Activated CD8-positive, alpha-beta memory T cell treated with anti-CD3 and anti-CD28 coated beads, Interleukin-2, amount 10 ng/mL, durations not matched to agents 7 days and 5 days (primary cell): Measurements from ENCODE around the gene MYT1. TPM values are rescaled to one million over a fixed set of nuclear protein-coding genes. Genes with fewer than 3 reads are reported as not detected.

Source experiments
- ATAC-seq: fragments of 150-1000 bp; cut with Tn5 transposase; one replicate; pipeline ENCODE4 v1.10.0; 2021; ENCODE audit warnings: moderate library complexity
- CTCF ChIA-PET: fragments of 350-600 bp; sonication (Branson Sonifier 250); formaldehyde crosslinking; loops from one replicate; lab custom pipeline; 2021; ENCODE audit warnings: antibody characterized with exemption; lab: Charles Lee
- DNase-seq: peaks from one replicate; pipeline ENCODE4 v3.0.0-alpha.2; 2020
- H3K27ac Mint-ChIP-seq: one replicate; pipeline ENCODE4 v1.8.0; 2021; ENCODE audit warnings: mild to moderate bottlenecking, mixed read lengths
- H3K27me3 Mint-ChIP-seq: one replicate; pipeline ENCODE4 v1.8.0; 2021; ENCODE audit warnings: mixed read lengths
- H3K36me3 Mint-ChIP-seq: one replicate; pipeline ENCODE4 v1.8.0; 2021; ENCODE audit warnings: mild to moderate bottlenecking, mixed read lengths
- H3K4me1 Mint-ChIP-seq: one replicate; pipeline ENCODE4 v1.8.0; 2021; ENCODE audit warnings: mixed read lengths
- H3K4me3 Mint-ChIP-seq: one replicate; pipeline ENCODE4 v1.8.0; 2021; ENCODE audit warnings: mild to moderate bottlenecking, moderate library complexity, mixed read lengths
- H3K9me3 Mint-ChIP-seq: one replicate; pipeline ENCODE4 v1.8.0; 2022; ENCODE audit warnings: low read depth, mixed read lengths
- total RNA-seq, 2 experiments: library from RNA; stranded (reverse); gene quantifications; one replicate each; pipeline ENCODE4 v1.2.3, GENCODE V29; 2021

MYT1 gene
- total RNA-seq, 2 experiments from 2014 or later, result not detected

DNA sequence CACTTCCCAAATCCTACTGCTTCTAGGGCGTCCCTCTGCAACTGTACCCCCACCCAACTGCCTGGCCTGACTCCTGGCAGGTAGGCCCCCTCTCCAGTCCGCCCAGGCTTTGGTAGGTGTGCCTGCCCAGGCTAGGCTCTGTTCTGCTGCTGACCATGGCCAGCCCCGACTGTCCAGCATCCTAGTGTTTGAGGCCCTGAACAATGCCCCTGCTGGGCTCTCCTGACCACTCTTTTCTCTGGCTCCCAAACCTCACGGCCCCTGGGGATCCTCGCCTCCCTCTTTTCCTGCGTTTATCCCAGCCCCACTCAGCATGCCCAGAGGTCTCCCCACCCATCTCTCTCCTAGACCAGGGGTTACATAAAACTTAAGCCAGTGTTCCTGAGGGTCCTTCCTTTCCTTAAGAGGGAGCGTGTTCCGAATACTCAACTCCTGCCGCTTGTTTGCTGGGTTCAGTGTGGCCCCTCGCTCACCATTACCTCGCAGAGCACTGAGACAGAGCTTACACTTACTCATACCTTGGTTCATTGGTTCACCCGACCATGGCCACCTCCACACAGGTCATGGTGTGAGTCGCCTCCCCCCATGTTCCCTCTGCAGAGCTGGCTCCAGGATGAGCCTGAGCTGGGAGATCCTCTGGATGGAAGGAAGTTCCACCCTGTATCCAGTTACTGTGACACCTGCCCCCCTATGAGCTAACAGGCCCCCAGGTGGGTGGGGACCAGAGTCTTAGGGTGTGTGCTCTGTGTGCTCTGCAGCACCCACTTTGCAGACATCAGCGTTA, 21.0 kb upstream of the MYT1 start:
- Mint-ChIP-seq H3K4me3 (no peak overlapping the region), H3K36me3 (no peaks in the 10 kb centered on the region), H3K27ac (no peak overlapping the region), H3K9me3 (peaks cover 12% of the 10 kb centered on the region), H3K4me1 (no peaks in the 10 kb centered on the region), H3K27me3 (no peaks in the 10 kb centered on the region)
- CTCF ChIA-PET, result no interaction called here
- DNase-seq (no peak), ATAC-seq (no peak)

DNA sequence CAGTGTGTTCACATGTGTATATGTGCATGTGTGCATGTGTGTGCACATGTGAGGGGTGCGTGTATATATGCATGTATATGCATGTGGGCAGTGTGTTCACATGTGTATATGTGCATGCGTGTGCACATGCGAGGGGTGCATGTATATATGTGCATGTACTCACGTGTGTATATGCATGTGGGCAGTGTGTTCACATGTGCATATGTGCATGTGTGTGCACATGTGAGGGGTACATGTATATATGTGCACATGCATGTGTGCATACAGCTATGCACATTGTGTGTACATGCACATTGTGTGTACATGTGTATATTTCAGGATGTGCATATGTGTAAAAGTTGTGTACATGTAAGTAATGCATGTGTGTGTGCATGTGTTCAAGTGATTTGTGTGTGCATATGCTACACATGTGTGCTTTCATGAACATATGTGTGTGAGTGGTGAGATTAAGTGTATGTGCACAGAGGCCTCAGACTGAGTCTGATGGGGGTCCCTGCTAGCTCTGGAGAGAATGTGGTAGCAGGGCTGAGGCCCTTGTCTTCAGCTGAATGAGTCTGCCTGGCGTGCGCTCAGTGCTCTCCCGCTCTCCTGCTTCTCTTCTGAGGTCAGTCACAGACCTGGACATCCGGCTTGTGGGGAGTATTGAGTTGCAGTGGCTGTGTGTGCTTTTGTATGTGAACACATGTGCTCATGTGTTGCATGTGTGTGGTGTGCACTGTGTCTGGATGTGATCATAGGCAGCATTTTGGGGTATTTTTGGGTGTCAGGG, 19.9 kb upstream of the MYT1 start:
- no peaks in the 10 kb centered on the region for H3K36me3 Mint-ChIP-seq
- DNase-seq (no peak), ATAC-seq (no peak)
- H3K9me3 Mint-ChIP-seq, result peaks cover 12% of the 10 kb centered on the region
- H3K27ac Mint-ChIP-seq, result no peak overlapping the region
- H3K4me1 Mint-ChIP-seq, result no peaks in the 10 kb centered on the region
- CTCF ChIA-PET, result interaction anchor here (1.3 kb wide), 1 partner anchor 648 kb away, joined by 3 read pairs; no protein-coding TSS in a partner anchor
- H3K27me3 Mint-ChIP-seq, result no peaks in the 10 kb centered on the region
- no peak overlapping the region for H3K4me3 Mint-ChIP-seq

- H3K4me3 Mint-ChIP-seq, result no peak overlapping the region
- CTCF ChIA-PET, result interaction anchor here (1.3 kb wide), 1 partner anchor 649 kb away, joined by 3 read pairs; no protein-coding TSS in a partner anchor
These were observed 18.6 kb upstream of the MYT1 start for GRCh38 chr20:64145458-64146300.

GRCh38 chr20:64146301-64146935, 17.8 kb upstream of the MYT1 start:
- no peak for DNase-seq
- Mint-ChIP-seq H3K27me3 (no peaks in the 10 kb centered on the region), H3K36me3 (no peaks in the 10 kb centered on the region), H3K9me3 (peaks cover 15% of the 10 kb centered on the region), H3K27ac (no peak overlapping the region), H3K4me3 (no peak overlapping the region), H3K4me1 (no peaks in the 10 kb centered on the region)
- ATAC-seq, result no peak
- CTCF ChIA-PET, result no interaction called here

More at GRCh38 chr20:64145458-64146300, 18.6 kb upstream of the MYT1 start:
- ATAC-seq (no peak), DNase-seq (no peak)
- Mint-ChIP-seq H3K27me3 (no peaks in the 10 kb centered on the region), H3K9me3 (peaks cover 15% of the 10 kb centered on the region), H3K4me1 (no peaks in the 10 kb centered on the region), H3K27ac (no peak overlapping the region), H3K36me3 (no peaks in the 10 kb centered on the region)

DNA sequence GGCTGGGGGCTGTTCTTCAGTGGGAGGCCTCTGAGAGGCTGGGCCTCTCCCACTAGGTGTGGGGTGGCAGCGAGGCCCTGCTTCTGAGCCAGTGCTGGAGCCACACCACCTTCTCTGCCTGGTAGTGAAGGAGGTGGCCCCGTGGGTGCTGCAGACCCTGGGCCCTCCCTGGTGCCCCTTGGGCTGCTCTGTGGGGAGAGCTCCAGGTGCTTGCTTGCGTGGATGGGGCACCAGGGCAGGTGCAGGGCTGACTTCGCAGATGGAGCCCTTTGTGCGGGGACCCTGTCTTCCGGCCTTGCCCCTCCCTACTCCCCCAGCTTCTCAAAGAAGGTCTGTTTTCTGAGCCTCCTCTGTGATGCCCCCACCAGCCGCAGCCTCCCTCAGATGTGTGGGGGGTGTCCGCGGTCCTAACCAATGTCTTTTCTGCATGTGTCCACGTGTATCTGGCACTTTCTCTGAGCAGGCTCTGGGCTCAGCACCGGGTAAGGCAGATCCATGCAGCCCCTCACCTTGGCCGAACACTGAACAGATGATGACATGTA, 17.2 kb upstream of the MYT1 start:
- Mint-ChIP-seq H3K36me3 (no peaks in the 10 kb centered on the region), H3K9me3 (peaks cover 15% of the 10 kb centered on the region), H3K27me3 (no peaks in the 10 kb centered on the region), H3K4me1 (no peaks in the 10 kb centered on the region), H3K4me3 (no peak overlapping the region), H3K27ac (no peak overlapping the region)
- DNase-seq (no peak), ATAC-seq (no peak)
- CTCF ChIA-PET, result no interaction called here

DNA sequence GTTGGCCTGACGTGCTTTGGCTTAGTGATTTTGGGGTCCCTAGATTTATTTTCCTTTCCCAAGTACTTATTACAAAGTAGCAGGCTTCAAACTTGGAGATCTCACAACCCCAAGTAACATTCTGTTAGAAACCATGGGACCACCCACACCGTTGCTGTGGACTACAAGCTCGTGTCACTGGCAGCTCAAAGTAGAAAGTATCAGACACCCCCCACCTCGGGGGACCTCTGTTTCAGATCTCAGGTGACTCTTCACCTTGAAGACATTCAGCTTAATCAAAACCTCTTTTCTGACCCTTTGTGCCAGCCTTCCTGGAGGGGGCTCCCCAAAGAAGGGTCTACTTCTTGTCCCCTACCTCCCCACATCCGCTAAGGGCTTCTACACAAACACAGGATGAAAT, 15.7 kb upstream of the MYT1 start:
- Mint-ChIP-seq H3K36me3 (no peaks in the 10 kb centered on the region), H3K4me3 (no peak overlapping the region), H3K27ac (no peak overlapping the region), H3K27me3 (no peaks in the 10 kb centered on the region), H3K9me3 (peaks cover 15% of the 10 kb centered on the region), H3K4me1 (no peaks in the 10 kb centered on the region)
- CTCF ChIA-PET, result no interaction called here
- ATAC-seq (no peak), DNase-seq (no peak)

- CTCF ChIA-PET, result no interaction called here
- ATAC-seq (no peak), DNase-seq (no peak)
- no peaks in the 10 kb centered on the region for H3K4me1 Mint-ChIP-seq
- H3K9me3 Mint-ChIP-seq, result peaks cover 11% of the 10 kb centered on the region
- no peaks in the 10 kb centered on the region for H3K27me3 Mint-ChIP-seq
- H3K36me3 Mint-ChIP-seq, result no peaks in the 10 kb centered on the region
- no peak overlapping the region for H3K27ac Mint-ChIP-seq
- H3K4me3 Mint-ChIP-seq, result no peak overlapping the region
These were observed 15.1 kb upstream of the MYT1 start for GRCh38 chr20:64149141-64149540.

- Mint-ChIP-seq H3K27ac (no peak overlapping the region), H3K4me1 (no peaks in the 10 kb centered on the region), H3K27me3 (no peaks in the 10 kb centered on the region), H3K9me3 (peaks cover 5% of the 10 kb centered on the region), H3K4me3 (no peak overlapping the region), H3K36me3 (no peaks in the 10 kb centered on the region)
- CTCF ChIA-PET, result no interaction called here
- no peak for DNase-seq
- no peak for ATAC-seq
These were observed 14.3 kb upstream of the MYT1 start for GRCh38 chr20:64149809-64150560.

- Mint-ChIP-seq H3K4me3 (no peak overlapping the region), H3K27me3 (no peaks in the 10 kb centered on the region), H3K9me3 (peaks cover 3% of the 10 kb centered on the region), H3K27ac (no peak overlapping the region), H3K36me3 (no peaks in the 10 kb centered on the region), H3K4me1 (no peaks in the 10 kb centered on the region)
- DNase-seq (no peak), ATAC-seq (no peak)
- CTCF ChIA-PET, result no interaction called here
These were observed 13.3 kb upstream of the MYT1 start for GRCh38 chr20:64150756-64151632.

DNA sequence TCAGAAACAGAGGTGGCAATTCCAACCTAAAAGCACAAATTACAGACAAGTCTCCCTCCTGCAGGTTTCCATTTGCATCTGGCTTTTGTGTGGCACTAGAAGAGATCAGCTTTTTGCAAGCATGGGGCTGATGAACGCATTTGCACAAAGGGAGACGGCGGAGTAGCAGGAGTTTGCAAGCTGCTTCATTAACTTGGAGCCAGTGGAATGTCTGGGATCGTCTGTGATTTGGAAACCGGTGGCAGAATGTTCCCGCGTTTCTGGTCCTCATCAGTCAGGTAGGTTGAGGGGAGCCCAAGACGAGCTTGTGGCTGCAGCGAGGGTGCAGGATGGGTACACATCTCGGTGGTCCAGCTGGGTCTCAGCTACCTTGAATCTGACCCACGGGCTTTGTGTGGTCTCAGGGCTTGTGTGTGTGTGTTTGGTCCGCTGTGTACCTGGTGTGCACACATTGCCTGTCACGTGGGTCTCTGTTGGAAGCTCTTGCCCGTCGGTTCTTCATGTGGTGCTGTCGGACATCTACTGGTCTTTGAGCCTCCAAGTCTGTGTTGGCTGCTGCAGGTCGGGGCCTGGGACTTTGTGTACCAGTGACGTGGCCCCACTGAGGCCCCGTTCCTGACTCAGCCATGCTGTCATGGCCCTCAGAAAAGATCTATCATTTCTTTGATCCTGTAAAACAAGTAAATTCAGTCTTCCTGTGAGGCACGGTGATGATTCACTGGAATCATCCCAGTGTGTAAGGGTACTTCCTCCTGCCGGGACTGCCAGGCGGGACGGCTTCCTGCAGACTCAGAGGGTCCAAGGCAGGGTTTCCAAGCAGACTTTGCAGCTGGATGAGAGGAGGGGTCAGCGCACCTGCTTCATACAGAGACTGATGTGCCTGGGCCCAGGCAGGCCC, 12.4 kb upstream of the MYT1 start:
- Mint-ChIP-seq H3K4me3 (no peak overlapping the region), H3K4me1 (no peaks in the 10 kb centered on the region), H3K36me3 (no peaks in the 10 kb centered on the region), H3K9me3 (peaks cover 3% of the 10 kb centered on the region), H3K27ac (no peak overlapping the region), H3K27me3 (no peaks in the 10 kb centered on the region)
- CTCF ChIA-PET, result no interaction called here
- ATAC-seq (no peak), DNase-seq (no peak)

GRCh38 chr20:64152906-64153305, 11.3 kb upstream of the MYT1 start:
- H3K27ac Mint-ChIP-seq, result no peak overlapping the region
- CTCF ChIA-PET, result no interaction called here
- no peak for ATAC-seq

More at GRCh38 chr20:64152906-64153305, 11.3 kb upstream of the MYT1 start:
- DNase-seq, result no peak
- Mint-ChIP-seq H3K4me1 (no peaks in the 10 kb centered on the region), H3K36me3 (no peaks in the 10 kb centered on the region), H3K9me3 (peaks cover 3% of the 10 kb centered on the region), H3K27me3 (no peaks in the 10 kb centered on the region), H3K4me3 (no peak overlapping the region)
